ENCODE data around the gene GTF2F2.

GRCh38 chr13:45269204-45269603 lies 148.9 kb downstream of the GTF2F2 start:
- TF ChIP-seq, protein P1, sequence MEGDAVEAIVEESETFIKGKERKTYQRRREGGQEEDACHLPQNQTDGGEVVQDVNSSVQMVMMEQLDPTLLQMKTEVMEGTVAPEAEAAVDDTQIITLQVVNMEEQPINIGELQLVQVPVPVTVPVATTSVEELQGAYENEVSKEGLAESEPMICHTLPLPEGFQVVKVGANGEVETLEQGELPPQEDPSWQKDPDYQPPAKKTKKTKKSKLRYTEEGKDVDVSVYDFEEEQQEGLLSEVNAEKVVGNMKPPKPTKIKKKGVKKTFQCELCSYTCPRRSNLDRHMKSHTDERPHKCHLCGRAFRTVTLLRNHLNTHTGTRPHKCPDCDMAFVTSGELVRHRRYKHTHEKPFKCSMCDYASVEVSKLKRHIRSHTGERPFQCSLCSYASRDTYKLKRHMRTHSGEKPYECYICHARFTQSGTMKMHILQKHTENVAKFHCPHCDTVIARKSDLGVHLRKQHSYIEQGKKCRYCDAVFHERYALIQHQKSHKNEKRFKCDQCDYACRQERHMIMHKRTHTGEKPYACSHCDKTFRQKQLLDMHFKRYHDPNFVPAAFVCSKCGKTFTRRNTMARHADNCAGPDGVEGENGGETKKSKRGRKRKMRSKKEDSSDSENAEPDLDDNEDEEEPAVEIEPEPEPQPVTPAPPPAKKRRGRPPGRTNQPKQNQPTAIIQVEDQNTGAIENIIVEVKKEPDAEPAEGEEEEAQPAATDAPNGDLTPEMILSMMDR (conservative IDR thresholded peaks at IDR 0.05; ENCODE audit: low read depth, low read length) = no peak
- no peak for TF ChIP-seq EZH2 (IDR thresholded peaks at IDR 0.05; ENCODE audit: borderline replicate concordance, low read depth, low read length, poor library complexity, severe bottlenecking)
